GM10847 (cell line): ENCODE measurements around the gene LRRC18.

ENCODE experiments used
- POLR2A ChIP-seq: IDR thresholded peaks from 2 replicates; pipeline ENCODE4 v1.6.1; 2011; ENCODE audit not compliant: insufficient read length; ENCODE audit errors: extremely low read depth

LRRC18 gene

DNA sequence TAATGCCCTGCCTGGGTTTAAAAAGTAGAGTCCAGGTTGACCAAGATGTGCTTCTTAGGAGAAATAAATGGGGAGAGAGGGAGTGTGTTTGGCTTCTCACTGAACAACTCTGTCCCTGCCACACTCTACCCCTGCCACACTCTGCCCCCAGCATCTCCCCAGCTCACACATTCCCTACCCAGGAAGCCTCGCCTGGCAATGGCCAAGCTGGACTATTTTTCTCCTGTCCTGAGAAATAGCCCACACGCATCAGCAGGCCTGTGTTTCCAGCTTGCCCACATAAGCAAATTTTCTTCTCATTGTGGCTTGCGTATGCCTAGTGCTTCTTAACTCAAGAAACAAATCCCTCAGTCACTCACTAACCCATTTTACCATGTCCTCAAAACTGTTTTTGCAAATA is 1.8 kb downstream of the LRRC18 start:
- TF ChIP-seq POLR2A = no peak

DNA sequence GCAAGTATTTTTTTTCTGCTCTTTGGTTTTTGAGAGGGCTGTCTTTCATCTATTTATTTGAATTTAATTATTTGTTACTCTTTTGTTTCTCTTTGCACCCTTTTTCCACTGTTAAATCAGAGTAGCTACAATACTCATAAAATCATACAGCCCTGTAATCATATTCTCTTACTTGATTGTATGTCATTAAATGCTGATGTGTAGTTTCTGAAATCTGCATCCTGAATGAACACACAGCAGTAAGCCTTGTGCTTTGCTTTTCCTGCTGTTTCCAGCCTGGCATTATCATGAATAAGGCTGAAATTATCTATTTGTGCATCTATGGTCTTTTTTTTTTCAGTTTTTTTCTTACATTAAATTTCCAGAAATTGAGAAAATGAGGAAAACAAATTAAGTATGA is 4.1 kb downstream of the LRRC18 start:
- TF ChIP-seq POLR2A = no peak

DNA sequence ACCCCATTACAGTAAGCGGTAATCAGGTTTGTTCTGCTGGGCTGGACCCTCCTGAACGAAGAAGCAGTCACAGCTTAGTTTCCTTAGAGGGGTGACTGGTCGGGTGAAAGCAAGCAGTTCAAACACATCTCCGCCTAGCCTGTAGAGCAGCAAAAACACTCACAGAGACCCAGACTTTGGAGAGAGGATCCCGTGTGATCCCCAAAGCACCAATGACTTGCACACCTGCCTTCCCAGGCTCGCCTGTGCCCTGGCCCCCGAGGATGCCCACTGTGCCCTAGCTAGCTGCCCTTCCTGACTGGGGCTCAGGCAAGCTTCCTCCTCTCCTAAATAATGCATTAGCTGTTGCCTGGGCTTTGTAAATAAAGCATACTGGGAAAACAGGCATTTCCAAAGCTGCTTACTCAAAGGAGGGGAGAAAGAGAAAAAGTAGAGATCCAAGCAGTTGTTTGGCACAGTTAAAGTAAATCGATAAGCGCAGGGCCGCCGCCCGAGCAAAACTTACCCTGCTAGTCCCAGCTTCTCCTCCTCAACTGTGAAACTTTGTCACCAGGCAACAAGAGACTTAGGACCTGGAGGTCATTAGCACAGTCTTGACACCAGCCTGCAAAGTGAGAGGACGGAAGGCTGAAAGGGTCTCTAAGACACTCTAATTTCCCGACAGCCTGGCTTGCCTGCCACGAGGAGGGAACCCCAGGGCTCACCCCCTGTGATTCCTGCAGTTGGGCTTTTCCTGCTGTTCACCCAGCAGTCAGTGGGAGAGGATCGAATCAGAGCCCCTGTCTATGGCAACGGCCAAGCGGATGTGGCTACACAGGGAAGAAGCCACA is 4.8 kb downstream of the LRRC18 start:
- no peak for TF ChIP-seq POLR2A

DNA sequence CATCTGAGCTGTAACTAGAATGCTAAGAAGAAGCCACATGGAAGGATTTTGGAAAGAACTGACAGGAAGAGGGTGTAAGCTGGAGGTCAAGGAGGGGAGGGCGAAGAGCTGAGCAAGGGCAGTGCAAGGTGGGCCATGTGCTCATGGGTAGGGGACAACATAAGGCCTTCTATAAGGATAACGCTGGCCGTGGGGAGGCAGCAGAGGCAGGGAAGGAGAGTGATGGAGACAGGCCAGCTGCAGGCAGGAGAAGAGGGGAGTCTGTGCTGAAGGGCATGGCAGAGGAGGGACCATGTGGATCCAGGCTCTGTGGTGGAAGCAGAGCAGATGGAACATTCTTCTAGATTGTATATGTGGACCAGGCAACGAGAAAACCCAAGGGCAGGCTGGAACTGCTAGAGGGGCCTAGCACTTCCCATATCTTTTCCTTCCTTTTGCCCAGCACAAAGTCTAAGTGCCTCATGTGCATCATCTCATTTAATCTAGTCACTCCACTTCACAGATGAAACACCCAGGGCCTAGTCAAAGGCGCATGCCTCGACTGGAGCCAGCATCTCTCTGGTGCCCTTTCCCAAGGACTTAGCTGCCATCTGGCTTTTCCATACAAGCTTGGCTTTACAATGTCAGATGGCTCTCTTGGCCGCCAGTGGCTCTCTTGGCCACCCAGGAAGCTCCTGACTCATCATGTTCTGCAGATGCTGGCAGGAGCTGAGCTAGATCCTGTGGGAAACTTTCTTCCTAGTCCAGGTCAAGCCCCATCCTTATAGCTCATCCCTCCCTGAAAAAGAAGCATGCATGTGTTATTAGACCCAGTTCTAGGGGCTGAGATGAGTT is 6.6 kb downstream of the LRRC18 start:
- TF ChIP-seq POLR2A = no peak

DNA sequence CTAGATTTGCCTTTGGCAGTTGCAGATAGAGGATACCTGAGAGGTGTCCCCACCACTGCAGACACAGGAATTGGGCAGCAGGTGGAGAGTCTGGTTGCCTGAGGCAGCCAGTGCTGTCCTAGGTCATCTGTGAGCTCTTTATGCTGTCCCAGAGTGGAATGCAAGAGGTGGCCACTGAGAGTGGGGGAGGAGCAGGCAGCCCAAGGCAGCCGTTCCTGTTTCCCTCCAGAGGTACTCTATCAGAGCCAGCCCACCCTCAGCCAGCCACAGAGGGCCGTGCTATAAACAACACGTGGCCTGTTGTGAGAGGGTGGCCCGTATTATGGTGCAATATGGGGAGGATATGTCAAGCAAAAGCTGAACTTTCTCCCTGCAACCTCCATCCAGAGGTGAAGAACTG is 8.5 kb downstream of the LRRC18 start:
- no peak for TF ChIP-seq POLR2A

DNA sequence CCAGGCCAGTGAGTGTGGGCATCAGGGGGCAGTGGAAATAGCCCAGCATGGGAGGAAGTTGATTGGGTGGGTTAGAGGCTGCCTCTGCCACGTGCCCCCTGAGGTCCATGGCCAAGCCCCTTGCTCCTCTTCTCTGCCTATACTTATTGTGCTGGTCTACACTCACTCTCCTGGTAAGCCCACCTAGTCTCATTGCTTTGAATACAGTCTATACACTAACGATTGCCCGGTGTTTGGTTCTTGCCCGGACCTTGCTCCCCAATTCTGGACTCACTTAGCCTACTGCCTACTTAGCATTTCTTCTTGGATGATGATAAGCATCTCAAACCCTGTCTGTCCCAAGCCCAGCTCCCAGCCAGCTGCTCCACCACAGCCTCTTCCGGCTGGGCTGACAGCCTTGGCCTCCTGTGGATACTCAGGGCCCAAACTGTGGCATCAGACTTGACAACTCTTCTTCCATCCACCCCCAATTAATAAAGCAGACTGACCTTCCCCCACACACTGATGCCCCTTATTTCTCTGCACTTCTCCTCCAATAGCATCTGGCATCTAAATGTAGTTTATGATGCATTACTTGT is 10.1 kb downstream of the LRRC18 start:
- no peak for TF ChIP-seq POLR2A

DNA sequence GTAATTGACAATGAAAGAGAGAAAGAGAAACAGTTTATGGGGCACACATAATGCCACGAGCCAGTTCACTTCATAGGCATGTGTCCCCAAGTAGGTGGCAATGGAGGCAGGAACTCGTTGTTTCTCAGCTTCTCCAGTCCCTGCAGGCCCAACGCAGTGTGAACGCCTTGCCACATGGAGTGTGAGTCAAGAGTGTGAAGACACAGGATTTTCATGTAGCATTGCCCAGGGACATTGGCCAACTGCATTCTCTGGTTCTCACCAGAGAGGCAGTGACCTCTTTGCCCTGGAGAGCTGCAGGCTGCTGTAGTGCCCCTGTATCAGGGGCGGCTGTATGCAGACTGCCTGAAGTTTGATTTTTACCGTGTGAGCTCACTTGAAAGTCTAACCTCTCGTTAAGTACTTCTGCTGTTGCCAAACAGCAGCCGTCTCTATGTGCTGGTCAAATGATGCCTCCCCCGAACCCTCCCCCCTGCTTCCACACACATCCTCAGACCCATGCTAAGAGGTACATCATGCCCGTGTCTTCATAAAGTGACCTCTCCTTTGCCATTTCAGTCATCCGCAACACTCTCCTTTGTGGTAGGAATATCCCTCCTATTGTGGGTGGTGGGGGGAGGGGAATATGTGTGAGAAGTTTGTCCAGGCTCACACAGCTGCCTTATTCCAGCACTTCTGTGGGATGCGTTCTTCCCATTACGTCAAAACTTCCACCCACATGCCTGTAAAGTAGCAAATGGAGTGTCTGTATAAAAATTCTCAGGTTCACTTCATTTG is 12.7 kb downstream of the LRRC18 start:
- no peak for TF ChIP-seq POLR2A

DNA sequence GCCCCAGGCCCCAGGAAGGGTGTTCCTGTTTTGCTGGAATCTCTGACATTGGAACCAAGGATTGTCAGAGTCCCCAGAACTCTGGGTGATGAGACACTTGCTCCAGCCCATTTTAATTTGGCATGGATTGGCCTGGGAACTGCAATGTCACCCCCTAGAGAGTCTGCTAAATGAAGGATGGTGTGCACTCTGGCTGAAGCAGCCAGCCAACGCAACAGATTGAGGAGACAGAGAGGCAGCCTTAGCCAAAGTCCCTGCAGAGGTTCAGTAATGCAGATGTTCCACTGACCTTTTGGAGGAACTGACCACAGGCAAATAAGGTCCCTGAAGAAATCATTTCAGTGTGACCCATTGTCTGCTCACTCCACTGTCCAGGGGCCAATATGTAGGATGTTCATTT is 13.4 kb downstream of the LRRC18 start:
- TF ChIP-seq POLR2A = no peak

DNA sequence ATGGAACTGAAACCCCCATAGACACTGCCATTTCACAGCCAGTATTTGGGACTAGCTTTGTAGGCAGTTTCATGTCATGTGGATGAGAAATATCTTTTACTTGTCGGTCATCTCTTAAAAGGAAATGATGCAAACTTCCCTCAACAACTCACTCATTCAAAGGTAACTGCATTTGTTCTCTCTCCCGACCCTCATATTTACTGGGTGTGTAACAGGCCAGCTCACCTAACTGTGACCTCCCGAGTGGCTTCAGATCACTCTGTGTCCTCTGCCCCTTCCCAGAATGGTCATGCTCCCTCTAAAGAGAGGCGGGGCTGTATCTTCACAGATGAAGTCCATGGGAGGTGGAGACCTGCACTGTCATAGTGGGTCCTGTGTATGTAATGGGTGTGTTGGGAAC is 14.7 kb downstream of the LRRC18 start:
- no peak for TF ChIP-seq POLR2A

DNA sequence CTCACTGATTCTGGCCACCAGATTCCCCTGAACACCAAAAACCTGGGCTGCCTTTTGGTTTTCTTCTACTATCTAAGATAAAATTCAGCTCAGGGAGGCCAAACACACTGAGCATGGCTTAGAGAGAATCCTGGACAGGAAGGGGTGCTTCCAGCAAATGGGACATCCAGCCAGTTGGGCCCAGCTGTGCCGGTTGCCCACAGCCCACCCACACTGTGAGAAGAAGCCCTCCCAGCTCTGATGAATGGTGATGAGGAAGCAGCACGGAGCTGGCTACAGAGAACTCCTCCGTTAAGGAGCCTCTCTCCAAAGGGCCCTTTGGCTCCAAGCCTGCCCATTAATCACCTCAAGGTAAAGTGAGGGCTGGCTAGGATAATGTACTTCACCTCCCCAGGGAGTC is 15.9 kb downstream of the LRRC18 start:
- TF ChIP-seq POLR2A = no peak

DNA sequence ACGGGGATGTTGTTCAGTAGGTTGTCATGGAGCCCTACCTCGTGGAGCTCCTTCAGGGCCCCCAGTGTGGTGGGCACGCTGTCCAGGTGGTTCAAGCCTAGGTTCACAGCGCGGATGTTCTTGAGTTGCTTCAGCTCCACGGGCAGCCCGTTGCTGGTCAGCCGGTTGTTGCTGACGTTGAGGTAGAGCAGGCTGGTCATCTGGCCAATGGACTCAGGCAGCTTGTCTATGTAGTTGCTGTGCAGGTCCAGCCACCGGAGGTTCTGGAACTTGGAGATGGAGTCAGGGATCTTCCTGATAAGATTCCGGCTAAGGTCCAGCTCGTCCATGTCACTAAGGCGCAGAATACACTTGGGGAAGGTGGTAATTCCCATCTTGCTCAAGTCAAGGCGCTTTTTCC is 26.0 kb downstream of the LRRC18 start:
- no peak for TF ChIP-seq POLR2A

DNA sequence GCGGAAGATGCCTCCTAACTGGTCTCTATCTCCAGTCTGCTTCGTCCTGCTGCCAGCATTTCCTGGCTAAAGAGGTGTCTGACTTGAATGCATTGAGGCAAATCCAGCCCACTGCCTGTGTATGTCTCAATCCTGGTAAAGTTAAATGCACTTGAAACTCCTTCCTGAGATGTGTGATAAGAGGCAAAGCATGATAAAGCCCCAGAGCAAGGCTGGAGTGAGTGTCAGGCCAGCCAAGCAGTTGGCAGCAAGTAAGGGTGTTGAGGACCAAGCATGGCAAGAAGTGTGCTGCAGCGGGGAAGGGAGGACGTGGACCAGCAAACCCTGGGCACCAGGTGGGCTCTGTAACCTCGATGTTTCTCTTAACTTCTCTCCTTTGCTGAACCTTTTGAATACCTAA is 29.1 kb downstream of the LRRC18 start:
- no peak for TF ChIP-seq POLR2A

DNA sequence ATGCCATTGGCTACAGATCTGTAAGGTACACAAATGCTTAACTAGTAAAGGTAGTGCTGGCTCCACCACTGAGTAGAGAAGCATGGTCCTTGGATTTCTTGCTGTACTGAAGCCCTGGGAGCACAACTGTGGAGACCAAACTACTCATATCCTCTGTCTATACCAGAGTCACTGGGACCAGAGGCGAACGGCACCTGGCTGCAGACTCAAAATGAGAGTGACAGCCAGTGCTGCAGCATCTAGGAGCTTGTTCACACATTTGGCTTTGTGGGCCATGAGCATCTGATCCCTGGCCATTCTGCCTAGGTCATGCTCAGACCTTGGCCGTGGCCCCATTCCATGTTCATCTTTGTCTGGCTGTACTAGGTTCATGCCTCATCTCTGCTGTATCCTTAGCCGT is 31.9 kb downstream of the LRRC18 start:
- no peak for TF ChIP-seq POLR2A

DNA sequence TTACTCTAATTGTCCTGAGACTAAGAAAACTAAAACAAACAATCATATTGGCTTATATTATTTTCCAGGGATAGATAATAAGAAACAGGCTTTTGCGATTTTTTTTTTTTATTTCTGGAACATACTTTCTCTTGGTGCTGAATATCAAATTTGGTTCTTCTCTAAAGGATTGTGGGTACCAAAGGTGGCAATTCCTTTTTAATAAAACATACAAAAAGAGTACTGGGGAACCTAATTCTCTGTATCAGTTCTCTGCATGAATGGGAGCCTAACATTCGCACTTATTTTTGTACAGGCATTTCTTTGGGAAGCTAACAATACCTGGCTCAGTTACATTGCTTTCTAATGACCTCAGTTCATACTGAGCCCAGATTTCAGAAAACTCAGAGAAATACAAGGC is 32.8 kb downstream of the LRRC18 start:
- no peak for TF ChIP-seq POLR2A

DNA sequence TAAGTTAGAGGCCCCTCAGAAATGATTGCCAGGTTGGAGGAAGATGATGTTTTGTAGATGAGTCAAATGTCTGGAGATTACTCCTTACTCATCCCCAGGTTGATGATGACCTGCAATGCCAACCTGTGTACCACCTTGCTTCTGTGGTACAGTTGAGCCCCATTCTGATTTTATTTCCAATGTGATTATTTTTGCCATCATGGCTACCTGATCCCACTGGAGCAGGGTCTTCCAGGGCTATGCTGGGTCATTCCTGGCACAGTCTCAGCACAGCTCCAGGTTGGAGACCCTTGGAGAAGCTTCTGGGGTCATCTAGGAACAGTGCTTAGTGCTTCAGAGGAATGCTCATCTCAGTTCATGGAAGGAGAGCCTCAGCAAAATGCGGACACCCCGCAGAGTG is 34.3 kb downstream of the LRRC18 start:
- no peak for TF ChIP-seq POLR2A
